IMR-90 (cell line): ENCODE measurements around the gene MMP21. TPM values are rescaled to one million over a fixed set of nuclear protein-coding genes. Genes with fewer than 3 reads are reported as not detected.

ENCODE experiments used
- ATAC-seq: fragments of 200-7000 bp; cut with Tn5 transposase; 2 replicates; pipeline ENCODE4 v1.9.1; 2020; ENCODE audit warnings: low read depth, mild to moderate bottlenecking, moderate library complexity
- BruUV-seq: library from RNA; stranded (reverse); fragments of 400-500 nt; replicated peaks from 2 replicates; lab custom pipeline; 2021; lab: Mats Ljungman, UMichigan
- CTCF ChIA-PET: fragments of 300-600 bp; formaldehyde crosslinking; extraction: SDS; loops from one replicate; lab custom pipeline; 2021; ENCODE audit warnings: antibody characterized with exemption; lab: Yijun Ruan, JAX
- POLR2A ChIA-PET: fragments of 300-600 bp; sonication (Branson Sonifier 250); formaldehyde crosslinking; loops from one replicate; lab custom pipeline; 2022; ENCODE audit warnings: antibody characterized with exemption; ENCODE audit not compliant: unreplicated experiment; lab: Charles Lee
- DNase-seq: peaks from one replicate; pipeline ENCODE4 v3.0.0; 2013
- H2AFZ ChIP-seq: replicated peaks from 2 replicates; pipeline ENCODE3; 2013; ENCODE audit warnings: low read length, mild to moderate bottlenecking; ENCODE audit not compliant: poor library complexity
- H2AK5ac ChIP-seq: 2 replicates; pipeline ENCODE4 v1.6.1; 2013; ENCODE audit warnings: low read depth, low read length, inconsistent platforms
- H2AK9ac ChIP-seq: replicated peaks from 2 replicates; pipeline ENCODE3; 2013; ENCODE audit warnings: mild to moderate bottlenecking, low read depth, low read length, moderate library complexity; ENCODE audit not compliant: poor library complexity
- H2BK120ac ChIP-seq: 2 replicates; pipeline ENCODE4 v1.6.1; 2013; ENCODE audit warnings: low read depth, low read length, inconsistent platforms
- H2BK15ac ChIP-seq: 3 replicates; pipeline ENCODE4 v1.6.1; 2013; ENCODE audit warnings: low read depth, low read length, inconsistent platforms
- H2BK20ac ChIP-seq: 2 replicates; pipeline ENCODE4 v1.6.1; 2013; ENCODE audit warnings: low read depth, mild to moderate bottlenecking, inconsistent platforms, low read length, moderate library complexity
- H2BK5ac ChIP-seq: 2 replicates; pipeline ENCODE4 v1.6.1; 2013; ENCODE audit warnings: mild to moderate bottlenecking, low read depth, low read length, inconsistent platforms; ENCODE audit not compliant: poor library complexity, severe bottlenecking
- H3K14ac ChIP-seq: replicated peaks from 2 replicates; pipeline ENCODE4 v1.6.1; 2013; ENCODE audit warnings: low read depth, low read length, inconsistent platforms
- H3K18ac ChIP-seq: 2 replicates; pipeline ENCODE4 v1.6.1; 2013; ENCODE audit warnings: low read depth, low read length, control low read depth
- H3K23ac ChIP-seq: 2 replicates; pipeline ENCODE4 v1.6.1; 2013; ENCODE audit warnings: low read depth, low read length, inconsistent platforms
- H3K27ac ChIP-seq: 2 replicates; pipeline ENCODE4 v1.5.1; 2013; ENCODE audit warnings: mild to moderate bottlenecking, control low read depth, low read length; ENCODE audit not compliant: insufficient read depth
- H3K27me3 ChIP-seq: 2 replicates; pipeline ENCODE4 v1.6.1; 2013; ENCODE audit warnings: low read length; ENCODE audit not compliant: control insufficient read depth, insufficient read depth
- H3K36me3 ChIP-seq: 2 replicates; pipeline ENCODE4 v1.6.1; 2013; ENCODE audit warnings: low read length, mixed read lengths; ENCODE audit not compliant: control insufficient read depth, insufficient read depth
- H3K4ac ChIP-seq: 2 replicates; pipeline ENCODE4 v1.6.1; 2013; ENCODE audit warnings: low read depth, low read length, inconsistent platforms
- H3K4me1 ChIP-seq: 2 replicates; pipeline ENCODE4 v1.6.1; 2013; ENCODE audit warnings: low read length, mixed read lengths; ENCODE audit not compliant: control insufficient read depth, insufficient read depth
- H3K4me2 ChIP-seq: 2 replicates; pipeline ENCODE4 v1.6.1; 2013; ENCODE audit warnings: low read depth, mild to moderate bottlenecking, control low read depth, low read length, moderate library complexity
- H3K4me3 ChIP-seq: 2 replicates; pipeline ENCODE4 v1.5.1; 2013; ENCODE audit warnings: low read depth, mild to moderate bottlenecking, control low read depth, low read length, moderate library complexity; ENCODE audit not compliant: insufficient read depth
- H3K56ac ChIP-seq: 2 replicates; pipeline ENCODE4 v1.6.1; 2013; ENCODE audit warnings: low read length, inconsistent platforms; ENCODE audit not compliant: insufficient read depth; ENCODE audit errors: extremely low read depth
- H3K79me1 ChIP-seq, 2 experiments: 2 replicates each; pipeline ENCODE4 v1.6.1; 2013; ENCODE audit warnings: low read length in 2 of 2, inconsistent platforms in 1 of 2, low read depth in 1 of 2
- H3K9ac ChIP-seq: 2 replicates; pipeline ENCODE4 v1.6.1; 2013; ENCODE audit warnings: low read depth, low read length, control low read depth
- H3K9me1 ChIP-seq: 2 replicates; pipeline ENCODE4 v1.6.1; 2013; ENCODE audit warnings: low read length, inconsistent platforms; ENCODE audit not compliant: insufficient read depth
- H3K9me3 ChIP-seq: 2 replicates; pipeline ENCODE4 v1.6.1; 2013; ENCODE audit warnings: low read length; ENCODE audit not compliant: control insufficient read depth, insufficient read depth
- H4K20me1 ChIP-seq: 2 replicates; pipeline ENCODE4 v1.6.1; 2013; ENCODE audit warnings: low read length, inconsistent platforms; ENCODE audit not compliant: insufficient read depth
- H4K5ac ChIP-seq: 2 replicates; pipeline ENCODE4 v1.6.1; 2013; ENCODE audit warnings: mild to moderate bottlenecking, low read depth, low read length, control low read depth
- H4K8ac ChIP-seq, 2 experiments: 2 replicates each; pipeline ENCODE4 v1.6.1; 2013; ENCODE audit warnings: low read depth in 2 of 2, low read length in 2 of 2, control low read depth in 1 of 2, inconsistent platforms in 1 of 2
- H4K91ac ChIP-seq: 2 replicates; pipeline ENCODE4 v1.6.1; 2013; ENCODE audit warnings: low read depth, low read length, inconsistent platforms; ENCODE audit not compliant: insufficient read depth
- BHLHE40 ChIP-seq: fragments of 150-350 bp; IDR thresholded peaks from 2 replicates; pipeline ENCODE4 v1.6.1; 2016; ENCODE audit warnings: mild to moderate bottlenecking, low read depth, low read length
- CEBPB ChIP-seq: IDR thresholded peaks from 2 replicates; pipeline ENCODE4 v1.6.1; 2012; ENCODE audit warnings: low read depth, low read length, improper control_type of control experiment
- CHD1 ChIP-seq: IDR thresholded peaks from 2 replicates; pipeline ENCODE4 v1.6.1; 2012; ENCODE audit warnings: low read depth, low read length, improper control_type of control experiment
- CTCF ChIP-seq: conservative IDR thresholded peaks from 2 replicates; pipeline ENCODE4 v1.5.1; 2012; ENCODE audit warnings: mild to moderate bottlenecking, low read depth, low read length, improper control_type of control experiment
- ELK1 ChIP-seq: fragments of 150-350 bp; IDR thresholded peaks from 2 replicates; pipeline ENCODE4 v1.6.1; 2016; ENCODE audit warnings: low read depth, mild to moderate bottlenecking, low read length, moderate library complexity, borderline replicate concordance
- FOS ChIP-seq: fragments of 150-350 bp; IDR thresholded peaks from 2 replicates; pipeline ENCODE4 v1.6.1; 2016; ENCODE audit warnings: low read depth, low read length
- MAFK ChIP-seq: IDR thresholded peaks from 2 replicates; pipeline ENCODE4 v1.6.1; 2012; ENCODE audit warnings: low read depth, low read length, improper control_type of control experiment
- MAZ ChIP-seq: IDR thresholded peaks from 2 replicates; pipeline ENCODE4 v1.6.1; 2012; ENCODE audit warnings: low read depth, mild to moderate bottlenecking, low read length, improper control_type of control experiment, moderate library complexity, borderline replicate concordance
- MXI1 ChIP-seq: IDR thresholded peaks from 2 replicates; pipeline ENCODE4 v1.6.1; 2012; ENCODE audit warnings: low read depth, mild to moderate bottlenecking, low read length, moderate library complexity, borderline replicate concordance
- NFE2L2 ChIP-seq: fragments of 150-350 bp; IDR thresholded peaks from 2 replicates; pipeline ENCODE4 v1.6.1; 2016; ENCODE audit warnings: low read depth, mild to moderate bottlenecking, low read length
- POLR2A ChIP-seq: IDR thresholded peaks from 2 replicates; pipeline ENCODE4 v1.6.1; 2012; ENCODE audit warnings: mild to moderate bottlenecking, low read depth, low read length
- RAD21 ChIP-seq: IDR thresholded peaks from 2 replicates; pipeline ENCODE4 v1.6.1; 2012; ENCODE audit warnings: low read length, improper control_type of control experiment
- RCOR1 ChIP-seq: IDR thresholded peaks from 2 replicates; pipeline ENCODE4 v1.6.1; 2012; ENCODE audit warnings: mild to moderate bottlenecking, low read length, improper control_type of control experiment; ENCODE audit not compliant: insufficient replicate concordance
- RFX5 ChIP-seq: IDR thresholded peaks from 2 replicates; pipeline ENCODE4 v1.8.0; 2012; ENCODE audit warnings: low read depth, mild to moderate bottlenecking, low read length, moderate library complexity
- SMC3 ChIP-seq: fragments of 150-350 bp; IDR thresholded peaks from 2 replicates; pipeline ENCODE4 v1.6.1; 2016; ENCODE audit warnings: low read depth, mild to moderate bottlenecking, antibody characterized with exemption, low read length, moderate library complexity
- USF2 ChIP-seq: fragments of 150-350 bp; IDR thresholded peaks from 2 replicates; pipeline ENCODE4 v1.6.1; 2017; ENCODE audit warnings: mild to moderate bottlenecking, antibody characterized with exemption, low read length, low read depth
- WGBS, 2 experiments: methylation state at CpG; one replicate each; pipeline versions ENCODE4 v1.1.5 to v1.1.7; 2013; ENCODE audit warnings: missing lambda C conversion rate in 2 of 2; ENCODE audit not compliant: insufficient read length in 1 of 2; ENCODE audit errors: extremely low coverage in 2 of 2; 5-methylcytosine and 5-hydroxymethylcytosine counted together
- dilution Hi-C: fragments of 300-500 bp; cut with HindIII; formaldehyde crosslinking; loops from one replicate; pipeline ENCODE4 v1.14.3; 2018; ENCODE audit warnings: low sequenced_read_pairs; ENCODE audit not compliant: unreplicated experiment
- in situ Hi-C: fragments of 300-500 bp; cut with MboI; formaldehyde crosslinking; loops from 3 replicates; pipeline ENCODE4 v1.14.3; 2019; ENCODE audit warnings: low sequenced_read_pairs, inconsistent platforms, mixed read lengths
- intact Hi-C: fragments of 100-400 bp; cut with micrococcal nuclease; formaldehyde crosslinking; loops from 2 replicates; pipeline ENCODE4 v1.10.0; 2022
- polyA plus RNA-seq, 3 experiments: library from polyadenylated mRNA; depleted of rRNA; stranded (reverse); fragments of >200 nt; gene quantifications; 2 replicates each; pipeline ENCODE4 v1.2.3, GENCODE V29; 2012; ENCODE audit warnings: low replicate concordance in 1 of 3
- total RNA-seq: library from RNA; depleted of rRNA; stranded (reverse); fragments of >200 nt; gene quantifications from 2 replicates; pipeline ENCODE4 v1.2.3, GENCODE V29; 2012

The MMP21 gene
- total and polyA plus RNA-seq, 2 of the 4 experiments (the other 2 are of a cell fraction) = not detected

GRCh38 chr10:125802739-125803138, 27.1 kb upstream of the MMP21 start:
- H3K9ac ChIP-seq = no peak overlapping the region
- H3K4ac ChIP-seq = no peak overlapping the region
- no peak overlapping the region for H3K56ac ChIP-seq
- no peak overlapping the region for H2BK15ac ChIP-seq
- no peak overlapping the region for H2AK5ac ChIP-seq
- H3K36me3 ChIP-seq = peaks cover 29% of the 10 kb centered on the region
- H3K9me1 ChIP-seq = no peaks in the 10 kb centered on the region; the same call in 1 of the 2 replicates
- H4K5ac ChIP-seq = no peak overlapping the region
- dilution Hi-C loops = no loop called here
- no peak overlapping the region for H3K27ac ChIP-seq
- in situ Hi-C loops = no loop called here
- H4K20me1 ChIP-seq = no peaks in the 10 kb centered on the region
- H3K4me1 ChIP-seq = no peaks in the 10 kb centered on the region
- H3K4me2 ChIP-seq = no peak overlapping the region
- no peak overlapping the region for H3K14ac ChIP-seq
- no peak overlapping the region for H2AFZ ChIP-seq
- POLR2A ChIA-PET = no interaction called here
- TF ChIP-seq BHLHE40 (no peak), RCOR1 (no peak), NFE2L2 (no peak), CHD1 (no peak), RAD21 (no peak), SMC3 (no peak), MAZ (no peak), FOS (no peak), USF2 (no peak), RFX5 (no peak), MAFK (no peak), POLR2A (no peak), MXI1 (no peak), CTCF (no peak), ELK1 (no peak), CEBPB (no peak)
- H2BK20ac ChIP-seq = no peak overlapping the region
- ATAC-seq (no peak), DNase-seq (no peak)
- BruUV-seq = no TSS peak
- intact Hi-C loops = no loop called here
- no peak overlapping the region for H3K23ac ChIP-seq
- H3K79me1 ChIP-seq = no peaks in the 10 kb centered on the region
- no peak overlapping the region for H4K8ac ChIP-seq
- H2BK120ac ChIP-seq = no peak overlapping the region
- no CpG with 5 or more reads among the region's 7 CpGs for WGBS, 2 experiments
- H3K4me3 ChIP-seq = no peak overlapping the region
- H3K18ac ChIP-seq = no peak overlapping the region
- H2AK9ac ChIP-seq = no peak overlapping the region
- CTCF ChIA-PET = no interaction called here
- H3K9me3 ChIP-seq = no peaks in the 10 kb centered on the region
- no peak overlapping the region for H2BK5ac ChIP-seq
- H4K91ac ChIP-seq = no peak overlapping the region
- H3K27me3 ChIP-seq = no peaks in the 10 kb centered on the region
